Natural killer cell (primary cell): ENCODE results near the gene TAF4. TPM values are rescaled to one million over a fixed set of nuclear protein-coding genes. Genes with fewer than 3 reads are reported as not detected.

Experiments used
- ATAC-seq, 3 donors: fragments of 150-1000 bp in 2 of 3; fragments of 200-7000 bp in 1 of 3; cut with Tn5 transposase; 1 replicate in 1 of 3; 2 replicates in 2 of 3; pipeline ENCODE4 v1.10.0; 2021; ENCODE audit warnings: mild to moderate bottlenecking in 2 of 3, moderate library complexity in 2 of 3
- DNase-seq, 2 donors: peaks; one replicate each; pipeline versions ENCODE4 v3.0.0 to v3.0.0-alpha.2; 2013 to 2021; ENCODE audit warnings: mixed read lengths in 1 of 2
- H3K27ac ChIP-seq: one replicate; pipeline ENCODE4 v1.5.1; 2013; ENCODE audit warnings: mild to moderate bottlenecking, low read length
- H3K27me3 ChIP-seq: one replicate; pipeline ENCODE4 v1.6.1; 2013; ENCODE audit warnings: low read length; ENCODE audit not compliant: control insufficient read depth, insufficient read depth
- H3K36me3 ChIP-seq: one replicate; pipeline ENCODE4 v1.6.1; 2013; ENCODE audit warnings: low read length; ENCODE audit not compliant: control insufficient read depth, insufficient read depth
- H3K4me1 ChIP-seq: one replicate; pipeline ENCODE4 v1.6.1; 2013; ENCODE audit warnings: low read length; ENCODE audit not compliant: control insufficient read depth, insufficient read depth
- H3K4me3 ChIP-seq: one replicate; pipeline ENCODE4 v1.5.1; 2013; ENCODE audit warnings: low read length
- H3K9me3 ChIP-seq: one replicate; pipeline ENCODE4 v1.6.1; 2013; ENCODE audit warnings: low read length; ENCODE audit not compliant: control insufficient read depth, insufficient read depth
- H3K27ac Mint-ChIP-seq, 2 donors: one replicate each; pipeline ENCODE4 v1.8.0; 2022; ENCODE audit warnings: mild to moderate bottlenecking in 2 of 2, mixed read lengths in 2 of 2, moderate library complexity in 1 of 2
- H3K27me3 Mint-ChIP-seq, 2 donors: one replicate each; pipeline ENCODE4 v1.8.0; 2022; ENCODE audit warnings: low read depth in 2 of 2, mixed read lengths in 2 of 2
- H3K36me3 Mint-ChIP-seq: one replicate; pipeline ENCODE4 v1.8.0; 2022; ENCODE audit warnings: mixed read lengths
- H3K4me1 Mint-ChIP-seq, 2 donors: one replicate each; pipeline ENCODE4 v1.8.0; 2022; ENCODE audit warnings: mixed read lengths in 2 of 2
- H3K4me3 Mint-ChIP-seq: one replicate; pipeline ENCODE4 v1.8.0; 2022; ENCODE audit warnings: mild to moderate bottlenecking, moderate library complexity, mixed read lengths
- H3K9me3 Mint-ChIP-seq, 2 donors: one replicate each; pipeline ENCODE4 v1.8.0; 2022; ENCODE audit warnings: mixed read lengths in 2 of 2
- WGBS: methylation state at CpG from one replicate; pipeline ENCODE4 v1.1.7; 2013; ENCODE audit warnings: missing lambda C conversion rate; ENCODE audit not compliant: insufficient coverage; 5-methylcytosine and 5-hydroxymethylcytosine counted together
- intact Hi-C: fragments of 100-400 bp; cut with micrococcal nuclease; formaldehyde crosslinking; loops from one replicate; pipeline ENCODE4 v1.14.2; 2022
- total RNA-seq, 4 donors: library from RNA; stranded (reverse); fragments of 120-200 nt in 1 of 4; gene quantifications; one replicate each; pipeline versions ENCODE4 v1.2.3 to v1.2.4, GENCODE V29; 2013 to 2022
- TF ChIP-seq, protein P1 (sequence below): fragments of 200-600 bp; IDR thresholded peaks from one replicate; pipeline ENCODE4 v1.8.0; 2022; ENCODE audit warnings: antibody characterized with exemption

TAF4 gene
- total RNA-seq, 3 donors from 2014 or later (not counting 1 experiment from before 2014, with no cell fraction given), result 30.0 to 35.1 (median 30.3) TPM

DNA sequence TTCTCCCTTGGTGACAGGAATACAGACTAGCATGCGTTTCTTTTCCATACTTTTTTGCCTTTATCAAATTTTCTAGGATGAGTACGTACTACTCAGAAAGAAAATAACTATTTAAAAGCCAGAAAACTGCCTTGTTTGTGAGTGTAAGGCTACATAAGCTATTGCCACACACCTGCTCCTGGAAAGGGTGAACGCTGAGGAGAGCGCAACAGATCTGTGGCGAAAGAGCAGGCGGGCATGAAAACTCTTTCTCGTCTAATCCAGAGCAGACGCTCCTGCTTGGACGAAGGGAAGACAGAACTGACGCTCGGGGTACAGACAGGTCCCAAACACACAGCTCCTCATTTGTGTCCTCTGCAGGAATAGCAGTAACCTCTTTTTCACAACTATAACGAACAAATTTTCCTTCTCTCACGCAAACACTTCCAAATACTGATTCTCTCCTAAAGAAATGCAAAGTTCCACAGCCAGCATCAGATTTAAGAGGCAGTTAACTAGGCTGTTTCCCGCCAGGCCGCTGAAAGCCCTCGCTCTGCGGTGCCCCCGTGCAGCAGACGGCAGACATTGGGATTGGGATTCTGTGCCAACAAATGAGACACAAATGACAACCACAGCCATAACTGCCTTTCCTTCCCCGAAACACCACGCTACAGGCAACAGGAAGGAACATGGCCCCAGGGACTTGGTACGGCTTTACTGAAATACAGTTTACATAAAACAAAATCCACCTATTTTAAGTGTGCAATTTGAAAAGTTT, 20.0 kb downstream of the TAF4 start:
- Mint-ChIP-seq H3K27ac (no peak overlapping the region), H3K9me3 (no peaks in the 10 kb centered on the region), H3K27me3 (no peaks in the 10 kb centered on the region), H3K36me3 (no peaks in the 10 kb centered on the region), H3K4me3 (no peak overlapping the region), H3K4me1 (peaks cover 57 to 68% of the 10 kb centered on the region in 2 donors)
- intact Hi-C loops, result no loop called here
- TF ChIP-seq, protein P1, sequence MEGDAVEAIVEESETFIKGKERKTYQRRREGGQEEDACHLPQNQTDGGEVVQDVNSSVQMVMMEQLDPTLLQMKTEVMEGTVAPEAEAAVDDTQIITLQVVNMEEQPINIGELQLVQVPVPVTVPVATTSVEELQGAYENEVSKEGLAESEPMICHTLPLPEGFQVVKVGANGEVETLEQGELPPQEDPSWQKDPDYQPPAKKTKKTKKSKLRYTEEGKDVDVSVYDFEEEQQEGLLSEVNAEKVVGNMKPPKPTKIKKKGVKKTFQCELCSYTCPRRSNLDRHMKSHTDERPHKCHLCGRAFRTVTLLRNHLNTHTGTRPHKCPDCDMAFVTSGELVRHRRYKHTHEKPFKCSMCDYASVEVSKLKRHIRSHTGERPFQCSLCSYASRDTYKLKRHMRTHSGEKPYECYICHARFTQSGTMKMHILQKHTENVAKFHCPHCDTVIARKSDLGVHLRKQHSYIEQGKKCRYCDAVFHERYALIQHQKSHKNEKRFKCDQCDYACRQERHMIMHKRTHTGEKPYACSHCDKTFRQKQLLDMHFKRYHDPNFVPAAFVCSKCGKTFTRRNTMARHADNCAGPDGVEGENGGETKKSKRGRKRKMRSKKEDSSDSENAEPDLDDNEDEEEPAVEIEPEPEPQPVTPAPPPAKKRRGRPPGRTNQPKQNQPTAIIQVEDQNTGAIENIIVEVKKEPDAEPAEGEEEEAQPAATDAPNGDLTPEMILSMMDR, result no peak
- ATAC-seq, result no peak
- WGBS, result 89% methylated on average over 20 of the region's 22 CpGs
- H3K4me1 ChIP-seq, result peaks cover 3% of the 10 kb centered on the region
- H3K4me3 ChIP-seq, result no peak overlapping the region
- no peaks in the 10 kb centered on the region for H3K9me3 ChIP-seq
- H3K27me3 ChIP-seq, result no peaks in the 10 kb centered on the region
- no peak overlapping the region for H3K27ac ChIP-seq
- no peaks in the 10 kb centered on the region for H3K36me3 ChIP-seq
- DNase-seq, result no peak

DNA sequence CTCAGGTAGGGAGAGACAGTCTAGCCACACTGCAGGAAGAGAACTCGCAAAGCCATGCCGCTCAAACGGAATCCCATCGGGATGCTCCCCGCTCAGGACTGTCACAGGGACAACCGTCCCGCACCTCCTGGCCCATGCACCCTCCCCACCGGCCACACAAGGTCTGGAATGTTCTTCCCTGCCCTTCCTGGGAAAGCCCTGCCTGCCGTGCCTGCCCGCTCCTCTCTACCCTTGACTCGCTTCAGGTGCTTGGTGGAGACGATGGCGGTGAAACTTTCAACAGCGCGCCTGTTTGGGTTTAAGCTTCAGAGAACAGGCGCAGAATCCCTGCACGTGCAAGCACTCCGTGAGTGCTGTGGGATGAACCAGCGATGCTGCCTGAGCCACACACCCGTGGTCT, 20.6 kb downstream of the TAF4 start:
- Histone ChIP-seq H3K9me3 (no peaks in the 10 kb centered on the region), H3K36me3 (no peaks in the 10 kb centered on the region), H3K4me3 (no peak overlapping the region), H3K27me3 (no peaks in the 10 kb centered on the region), H3K27ac (no peak overlapping the region), H3K4me1 (no peaks in the 10 kb centered on the region)
- Mint-ChIP-seq H3K27me3 (no peaks in the 10 kb centered on the region), H3K4me3 (no peak overlapping the region), H3K9me3 (no peaks in the 10 kb centered on the region), H3K36me3 (no peaks in the 10 kb centered on the region), H3K27ac (no peak overlapping the region), H3K4me1 (peaks cover 57 to 68% of the 10 kb centered on the region in 2 donors)
- 97% methylated on average over 20 of the region's 20 CpGs for WGBS
- intact Hi-C loops, result no loop called here
- ATAC-seq, result no peak
- TF ChIP-seq, protein P1, result no peak
- no peak for DNase-seq

DNA sequence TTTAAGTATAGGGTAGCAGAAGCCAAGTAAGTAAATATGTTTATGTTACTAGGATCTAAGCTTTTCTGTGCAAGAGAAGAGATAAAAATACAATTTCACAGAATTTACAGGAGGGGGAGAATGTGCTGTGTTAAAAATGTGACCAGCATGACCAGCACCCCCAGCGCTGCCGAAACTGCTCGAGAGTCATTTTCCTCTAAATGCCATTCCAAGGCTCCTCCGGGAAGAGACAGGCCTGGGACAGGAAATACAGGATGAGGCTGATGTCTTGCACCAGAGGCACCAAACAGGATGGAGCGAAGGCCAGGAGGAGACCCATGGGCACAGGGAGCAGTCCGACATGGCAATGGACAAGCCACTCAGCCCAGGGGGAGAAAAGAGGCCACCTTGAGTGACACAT, 21.1 kb downstream of the TAF4 start:
- Mint-ChIP-seq H3K27me3 (no peaks in the 10 kb centered on the region), H3K4me1 (peaks cover 59 to 68% of the 10 kb centered on the region in 2 donors), H3K4me3 (no peak overlapping the region), H3K36me3 (no peaks in the 10 kb centered on the region), H3K9me3 (no peaks in the 10 kb centered on the region), H3K27ac (no peak overlapping the region)
- no peak for ATAC-seq
- intact Hi-C loops, result no loop called here
- no peaks in the 10 kb centered on the region for H3K4me1 ChIP-seq
- H3K9me3 ChIP-seq, result no peaks in the 10 kb centered on the region
- no peak overlapping the region for H3K4me3 ChIP-seq
- WGBS, result 79% methylated on average over 6 of the region's 6 CpGs
- TF ChIP-seq, protein P1, result no peak
- H3K36me3 ChIP-seq, result no peaks in the 10 kb centered on the region
- H3K27ac ChIP-seq, result no peak overlapping the region
- DNase-seq, result no peak
- no peaks in the 10 kb centered on the region for H3K27me3 ChIP-seq
